NCI-H1092 treated with DMSO at 0.1 percent for 48 hours (cell line): ENCODE data around the gene SMIM9.
"Not testable (repeated sequence)": the region's sequence is repeated elsewhere in the genome, so short reads cannot be mapped to it uniquely, and the experiment has no call there.

Experiments
- DNase-seq: peaks from one replicate; lab custom pipeline; 2025; lab: John Stamatoyannopoulos, UW

Gene SMIM9

DNA sequence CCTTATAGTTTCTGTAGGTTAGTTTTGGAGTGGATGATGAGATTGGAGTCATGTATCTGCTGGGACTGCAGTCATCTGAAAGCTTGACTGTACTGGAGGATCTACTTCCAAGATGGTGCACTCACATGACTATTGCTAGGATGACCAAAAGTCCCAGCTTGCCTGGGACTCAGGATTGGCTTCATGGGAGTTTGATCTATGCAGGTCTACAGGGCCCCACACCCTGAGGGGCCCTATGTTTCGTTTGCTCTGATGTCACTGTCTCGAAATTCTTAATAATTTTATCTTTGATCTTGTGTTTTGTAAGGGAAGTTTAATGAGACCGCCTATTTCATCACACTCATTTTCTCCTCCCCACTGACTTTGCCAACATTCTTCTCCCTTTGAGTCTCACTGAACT, at the start of gene SMIM9:
SMIM9 (minus strand) TSS at position 101 of the 400 bp plus-strand sequence. CDS start 3,806 bp downstream, outside the sequence.
- no peak for DNase-seq

DNA sequence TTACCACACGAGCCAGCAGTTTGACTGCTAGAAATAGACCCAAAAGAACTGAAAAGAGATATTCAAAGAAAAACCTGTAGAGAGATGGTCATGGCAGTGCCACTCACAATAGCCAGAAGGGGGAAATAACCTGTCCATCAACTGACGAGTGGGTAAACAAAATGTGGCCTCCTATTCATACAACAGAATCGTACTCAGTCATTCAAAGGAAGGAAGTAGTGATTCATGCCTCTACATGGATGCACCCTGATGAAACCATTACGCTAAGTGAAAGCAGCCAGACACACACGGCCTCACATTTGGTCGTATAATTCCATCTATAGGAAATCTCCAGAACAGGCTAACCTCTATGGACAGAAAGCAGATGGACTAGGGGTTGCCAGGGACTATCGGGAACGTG, 49.6 kb upstream of the SMIM9 start:
- not testable (repeated sequence) for DNase-seq

DNA sequence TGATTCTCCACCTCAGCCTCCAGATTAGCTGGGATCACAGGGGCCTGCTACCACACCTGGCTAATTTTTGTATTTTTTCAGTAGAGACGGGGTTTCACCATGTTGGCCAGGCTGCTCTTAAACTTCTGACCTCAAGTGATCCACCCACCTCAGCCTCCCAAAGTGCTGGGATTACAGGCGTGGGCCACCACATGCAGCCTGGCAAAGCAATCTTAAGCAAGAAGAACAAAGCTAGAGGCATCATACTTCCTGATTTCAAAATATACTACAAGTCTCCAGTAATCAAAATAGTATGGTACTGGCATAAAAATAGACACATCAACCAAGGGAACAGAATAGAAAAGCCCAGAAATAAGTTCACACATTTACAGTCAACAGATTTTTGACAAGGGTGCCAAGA, 38.9 kb upstream of the SMIM9 start:
- DNase-seq: no peak

DNA sequence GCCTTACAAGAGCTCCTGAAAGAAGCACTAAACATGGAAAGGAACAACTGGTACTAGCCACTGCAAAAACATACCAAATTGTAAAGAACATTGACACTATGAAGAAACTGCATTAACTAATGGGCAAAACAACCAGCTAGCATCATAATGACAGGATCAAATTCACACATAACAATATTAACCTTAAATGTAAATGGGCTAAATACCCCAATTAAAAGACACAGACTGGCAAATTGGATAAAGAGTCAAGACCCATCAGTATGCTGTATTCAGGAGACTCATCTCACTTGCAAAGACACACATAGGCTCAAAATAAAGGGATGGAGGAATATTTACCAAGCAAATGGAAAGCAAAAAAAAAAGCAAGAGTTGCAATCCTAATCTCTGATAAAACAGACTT, 34.1 kb upstream of the SMIM9 start:
- not testable (repeated sequence) for DNase-seq

DNA sequence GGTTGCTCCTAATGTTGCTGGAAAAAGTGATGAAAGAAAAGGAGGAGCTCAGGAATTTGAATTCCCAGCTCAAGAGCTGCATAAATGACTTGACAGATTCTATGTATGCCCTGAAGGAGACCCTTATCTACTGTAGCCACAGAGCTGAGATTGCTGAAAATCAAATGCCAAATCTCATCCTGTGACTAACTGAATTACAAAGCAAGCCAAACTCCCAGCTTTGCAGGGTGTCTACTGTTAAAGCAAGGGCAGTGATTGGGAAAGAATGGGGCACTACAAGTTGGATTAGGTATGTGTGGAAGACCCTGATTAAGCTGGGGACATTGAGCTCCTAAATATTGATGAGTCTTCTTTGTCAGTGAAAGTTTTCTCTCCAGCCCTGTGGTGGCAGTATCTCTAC, 20.8 kb upstream of the SMIM9 start:
- DNase-seq: no peak

DNA sequence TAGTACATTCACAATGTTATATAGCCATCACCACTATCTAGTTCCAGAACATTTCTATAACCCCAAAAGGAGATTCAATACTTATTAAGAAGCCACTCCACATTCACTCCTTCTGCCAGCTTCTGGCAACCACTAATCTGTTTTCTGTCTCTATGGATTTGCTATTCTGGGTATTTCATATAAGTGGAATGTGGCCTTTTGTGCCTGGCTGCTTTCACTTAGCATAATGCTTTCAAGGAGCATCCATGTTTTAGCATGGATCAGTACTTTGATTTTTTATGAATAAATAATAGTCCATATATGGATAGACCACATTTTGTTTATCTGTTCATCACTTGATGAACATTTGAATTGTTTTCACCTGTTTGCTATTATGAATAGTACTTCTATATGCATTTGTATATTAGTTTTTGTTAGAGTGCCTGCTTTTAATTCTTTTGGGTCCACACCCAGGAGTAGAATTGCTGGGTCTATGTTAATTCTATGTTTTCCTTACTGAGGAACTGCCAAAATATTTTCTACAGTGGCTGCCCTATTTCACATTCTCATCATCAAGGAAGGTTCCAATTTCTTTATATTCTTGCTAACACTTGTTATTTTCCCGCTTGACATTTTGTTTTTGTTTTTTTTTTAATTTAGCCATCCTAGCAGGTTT, 16.6 kb upstream of the SMIM9 start:
- DNase-seq: no peak

DNA sequence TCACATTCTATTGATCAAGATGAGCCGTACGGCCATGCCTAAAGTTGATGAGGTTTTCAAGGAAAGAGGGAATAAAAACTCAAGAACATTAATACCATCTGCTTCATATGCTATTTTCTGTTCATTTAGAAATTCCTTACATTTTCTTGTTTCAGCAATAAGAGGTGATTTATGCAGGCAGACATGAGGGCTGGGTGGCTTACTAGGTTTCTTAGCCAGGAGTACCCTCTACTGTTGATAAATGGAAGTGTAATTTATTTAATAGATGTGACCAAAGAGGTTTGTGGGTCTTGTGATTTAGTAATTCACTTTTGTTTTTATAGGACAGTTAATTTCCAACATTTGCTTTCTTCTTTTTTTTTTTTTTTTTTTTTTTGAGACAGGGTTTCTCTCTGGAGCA, 6.4 kb upstream of the SMIM9 start:
- peak; percentile 56 for DNase-seq

DNA sequence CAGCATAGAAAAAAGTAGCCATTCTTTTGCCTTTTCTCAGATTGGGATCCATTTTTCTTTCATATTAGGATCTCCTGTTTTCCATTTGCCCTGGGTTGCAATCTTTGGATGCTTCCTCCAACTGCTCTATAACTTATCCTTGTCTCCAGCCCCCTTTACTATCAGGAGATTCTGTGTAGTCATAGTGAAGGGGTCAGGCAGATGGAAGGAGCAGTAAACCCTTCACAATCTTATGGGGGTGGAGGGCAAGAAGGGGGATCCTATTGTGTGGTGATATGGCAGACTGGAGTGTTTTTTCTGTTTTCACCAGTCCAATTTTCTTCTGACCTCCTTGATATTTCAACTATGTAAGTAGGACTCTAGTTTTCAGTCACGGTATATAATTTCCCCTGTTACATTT, 1.7 kb upstream of the SMIM9 start:
- no peak for DNase-seq

DNA sequence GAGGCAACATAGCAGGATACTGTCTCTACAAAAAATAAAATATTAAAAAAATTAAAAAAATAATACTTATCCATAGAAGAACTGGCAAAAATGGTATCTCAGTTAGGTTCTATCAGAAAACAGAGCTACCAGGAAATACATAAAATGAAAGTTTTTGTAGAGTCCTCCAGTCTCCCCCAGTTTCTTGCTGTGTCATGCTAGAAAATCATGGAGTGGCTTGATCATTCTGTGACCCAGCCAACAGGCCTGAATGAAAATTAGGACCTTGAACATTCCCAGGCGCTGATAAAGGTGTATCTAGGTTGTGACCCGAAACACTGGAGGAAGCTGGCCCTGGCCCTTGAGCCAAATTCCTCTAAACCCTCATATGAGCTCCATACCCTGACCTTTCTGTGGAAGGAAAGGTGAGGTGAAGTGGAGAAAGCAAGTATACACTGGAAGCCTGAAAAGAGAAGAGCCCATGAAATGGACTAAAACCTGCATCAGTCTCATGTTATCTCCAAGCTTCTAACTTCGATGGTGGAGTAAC, 652 bp downstream of the SMIM9 start:
- no peak for DNase-seq

DNA sequence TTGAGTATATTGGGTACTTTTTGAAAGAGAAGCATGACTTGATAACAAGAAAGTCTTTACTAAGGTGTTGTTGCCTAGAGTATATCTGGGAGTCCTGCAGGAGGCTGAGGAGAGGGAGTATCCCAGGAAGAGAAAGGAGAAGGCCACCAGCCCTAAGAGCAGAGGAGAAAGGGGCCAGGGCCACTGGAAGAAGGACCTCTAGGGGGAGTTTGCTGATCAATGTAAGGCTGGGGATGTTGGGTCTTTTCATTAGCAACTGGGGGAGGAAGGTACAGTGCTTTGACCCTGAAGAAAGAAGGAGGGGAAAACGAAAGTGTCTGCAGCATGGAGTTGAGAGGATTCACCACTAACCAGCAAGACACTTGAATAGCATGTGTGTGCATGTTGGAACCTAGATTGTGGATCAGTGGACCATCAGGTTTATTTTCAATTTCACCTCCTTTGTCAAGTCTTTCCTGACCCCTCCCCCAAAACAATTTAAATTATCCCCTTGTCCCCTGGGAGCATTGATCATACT, 4.5 kb downstream of the SMIM9 start:
- no peak for DNase-seq

DNA sequence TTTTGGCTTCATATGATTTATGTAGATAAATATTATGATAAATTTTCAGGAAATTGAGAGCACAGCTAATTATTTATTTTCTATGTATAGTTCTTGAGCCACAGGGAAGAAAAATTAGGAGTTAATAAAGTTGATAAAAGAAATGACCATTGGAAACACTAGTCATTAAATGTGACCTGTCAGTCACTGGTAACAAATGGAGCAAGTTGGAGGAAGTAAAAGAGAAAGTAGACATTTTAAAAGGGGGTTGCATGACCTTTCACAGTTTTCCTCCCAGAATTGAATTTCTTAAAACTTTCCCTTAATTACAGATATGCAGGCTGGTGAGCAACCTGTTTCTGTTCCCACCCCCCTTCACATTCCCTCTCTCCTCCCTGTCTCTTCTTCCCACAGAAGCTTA, 5.3 kb downstream of the SMIM9 start:
- no peak for DNase-seq

DNA sequence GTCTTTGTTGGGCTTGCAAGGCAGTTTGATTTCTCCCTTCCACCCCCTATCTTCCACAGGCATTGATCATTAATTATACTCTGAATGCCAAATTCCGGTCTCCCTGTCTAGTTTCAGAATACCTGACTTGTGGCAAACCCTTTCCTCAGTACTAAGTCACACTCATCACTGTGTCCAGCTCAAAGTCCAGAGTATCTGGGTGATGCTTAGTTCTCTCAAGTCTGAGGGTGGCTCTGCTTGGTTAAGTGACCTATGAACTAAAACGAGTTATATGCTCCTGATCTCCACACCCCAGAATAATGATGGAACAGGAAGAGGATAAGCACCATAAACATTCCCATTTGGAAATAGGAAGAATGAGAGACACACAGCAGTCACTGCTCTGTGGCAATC, 6.5 kb downstream of the SMIM9 start:
- no peak for DNase-seq

DNA sequence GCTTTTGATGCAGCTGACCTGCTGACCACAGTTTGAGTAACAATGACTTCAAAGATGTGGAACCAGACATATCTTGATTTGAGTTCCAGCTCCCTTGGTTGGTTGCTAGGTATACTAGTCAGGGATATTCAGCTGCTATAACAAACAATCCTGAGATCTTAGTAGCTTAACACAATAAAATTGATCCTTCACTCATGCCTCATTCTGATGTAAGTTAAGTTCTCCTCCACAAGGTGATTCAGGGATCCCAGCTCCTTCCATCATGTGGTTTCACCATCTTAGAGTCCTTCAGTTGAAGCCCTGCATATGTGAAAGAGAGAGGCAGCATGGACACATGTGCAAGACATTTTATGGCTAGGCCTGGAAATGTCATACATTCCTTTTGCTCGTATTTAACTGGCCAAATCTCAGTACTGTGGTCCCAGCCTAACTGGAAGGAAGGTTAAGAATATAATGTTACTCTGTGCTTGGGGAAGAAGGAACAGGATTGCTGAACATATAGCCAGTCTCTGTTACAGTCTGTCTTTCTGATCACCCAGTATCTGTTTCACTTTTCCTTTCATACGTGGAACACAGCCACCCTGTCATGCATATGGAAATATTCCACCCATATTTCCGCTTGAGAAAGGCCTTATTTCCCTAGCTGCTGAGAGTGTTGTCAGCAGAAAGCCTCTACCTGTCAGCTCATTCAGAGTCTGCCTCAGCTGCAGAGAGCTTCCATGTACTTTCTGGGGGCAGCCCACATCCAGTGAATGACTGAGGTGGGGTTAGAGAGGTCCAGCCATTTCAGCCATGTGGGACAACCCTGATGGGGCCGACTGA, 7.1 kb downstream of the SMIM9 start:
- no peak for DNase-seq

DNA sequence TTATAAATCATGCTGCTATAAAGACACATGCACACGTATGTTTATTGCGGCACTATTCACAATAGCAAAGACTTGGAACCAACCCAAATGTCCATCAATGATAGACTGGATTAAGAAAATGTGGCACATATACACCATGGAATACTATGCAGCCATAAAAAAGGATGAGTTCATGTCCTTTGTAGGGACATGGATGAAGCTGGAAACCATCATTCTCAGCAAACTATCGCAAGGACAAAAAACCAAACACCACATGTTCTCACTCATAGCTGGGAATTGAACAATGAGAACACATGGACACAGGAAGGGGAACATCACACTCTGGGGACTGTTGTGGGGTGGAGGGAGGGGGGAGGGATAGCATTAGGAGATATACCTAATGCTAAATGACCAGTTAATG, 8.9 kb downstream of the SMIM9 start:
- not testable (repeated sequence) for DNase-seq

DNA sequence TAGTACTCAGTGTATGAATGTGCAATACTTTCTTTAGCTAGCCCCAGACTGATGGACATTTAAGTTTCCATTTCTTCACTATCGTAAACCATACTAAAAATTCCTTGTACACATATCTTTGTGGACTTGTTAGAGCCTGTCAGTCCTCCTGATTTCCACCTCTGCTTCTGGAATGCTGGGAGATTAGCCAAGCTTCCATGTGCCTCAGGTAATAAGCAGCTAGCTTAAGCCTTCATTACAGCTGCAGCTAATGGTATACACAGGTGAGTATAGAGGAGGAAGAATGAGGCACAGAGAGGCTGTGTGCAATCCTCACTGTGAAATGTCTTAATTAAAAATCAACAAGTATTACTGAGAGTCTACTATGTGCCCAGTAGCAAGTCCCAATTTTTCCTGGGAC, 9.8 kb downstream of the SMIM9 start:
- DNase-seq: no peak

DNA sequence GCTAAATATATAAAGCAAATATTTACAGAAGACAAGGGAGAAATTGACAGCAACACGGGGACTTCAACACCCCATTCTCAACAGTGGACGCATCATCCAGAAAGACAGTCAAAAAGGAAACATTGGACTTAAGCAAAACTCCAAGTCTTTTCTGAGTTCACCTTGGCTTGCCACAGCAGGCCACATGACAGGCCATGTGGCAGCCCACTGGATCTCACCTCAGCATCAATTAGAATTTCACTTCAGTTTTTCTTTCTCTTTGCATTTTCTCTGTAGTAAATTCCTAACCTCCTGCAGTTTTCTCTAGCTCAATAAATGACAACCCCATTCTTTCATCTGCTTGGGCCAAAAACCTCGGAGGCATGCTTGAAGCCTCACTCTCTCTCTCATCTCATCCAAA, 12.4 kb downstream of the SMIM9 start:
- no peak for DNase-seq

DNA sequence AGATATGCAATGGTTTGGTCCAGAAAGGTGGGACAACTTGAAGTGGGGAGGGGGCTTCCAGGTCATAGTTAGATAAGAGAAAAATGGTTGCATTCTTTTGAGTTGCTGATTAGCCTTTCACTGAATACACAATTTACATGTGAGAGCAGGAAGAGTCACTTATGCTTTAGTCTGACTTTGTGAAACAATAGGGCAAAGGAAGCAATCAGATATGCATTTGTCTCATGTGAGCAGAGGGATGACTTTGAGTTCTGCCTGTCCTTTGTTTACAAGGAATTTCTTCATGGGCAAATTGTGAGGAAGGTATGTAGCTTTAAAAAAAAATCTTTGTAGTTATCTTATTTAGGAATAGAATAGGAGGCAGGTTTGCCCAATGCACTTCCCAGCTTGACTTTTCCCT, 12.9 kb downstream of the SMIM9 start:
- DNase-seq: no peak

DNA sequence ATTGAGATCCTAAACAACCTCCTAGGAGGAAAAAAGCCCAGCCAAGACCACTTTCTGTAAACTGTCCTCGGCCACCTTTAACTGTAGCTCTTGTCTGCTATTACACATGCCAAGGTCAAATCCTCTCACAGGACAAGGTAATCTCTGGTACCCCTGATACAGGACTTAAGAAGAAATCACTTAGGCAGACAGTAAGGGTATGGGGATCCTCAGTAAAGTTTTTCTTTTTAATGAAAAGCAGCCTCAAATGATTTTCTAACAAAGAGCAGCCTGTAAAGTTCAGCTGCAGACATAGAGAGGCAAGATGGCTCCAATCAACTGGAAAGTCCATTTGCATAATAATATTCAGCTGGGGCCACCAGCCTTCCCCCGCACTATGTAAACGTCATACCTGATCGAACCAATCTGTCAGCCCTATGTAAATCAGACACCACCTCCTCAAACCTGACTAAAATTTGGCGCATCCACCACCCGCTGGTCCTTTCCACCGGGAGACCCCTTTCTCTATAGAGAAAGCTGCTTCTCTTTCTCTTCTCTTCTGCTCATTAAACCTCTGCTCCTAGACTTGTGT, 14.6 kb downstream of the SMIM9 start:
- no peak for DNase-seq

DNA sequence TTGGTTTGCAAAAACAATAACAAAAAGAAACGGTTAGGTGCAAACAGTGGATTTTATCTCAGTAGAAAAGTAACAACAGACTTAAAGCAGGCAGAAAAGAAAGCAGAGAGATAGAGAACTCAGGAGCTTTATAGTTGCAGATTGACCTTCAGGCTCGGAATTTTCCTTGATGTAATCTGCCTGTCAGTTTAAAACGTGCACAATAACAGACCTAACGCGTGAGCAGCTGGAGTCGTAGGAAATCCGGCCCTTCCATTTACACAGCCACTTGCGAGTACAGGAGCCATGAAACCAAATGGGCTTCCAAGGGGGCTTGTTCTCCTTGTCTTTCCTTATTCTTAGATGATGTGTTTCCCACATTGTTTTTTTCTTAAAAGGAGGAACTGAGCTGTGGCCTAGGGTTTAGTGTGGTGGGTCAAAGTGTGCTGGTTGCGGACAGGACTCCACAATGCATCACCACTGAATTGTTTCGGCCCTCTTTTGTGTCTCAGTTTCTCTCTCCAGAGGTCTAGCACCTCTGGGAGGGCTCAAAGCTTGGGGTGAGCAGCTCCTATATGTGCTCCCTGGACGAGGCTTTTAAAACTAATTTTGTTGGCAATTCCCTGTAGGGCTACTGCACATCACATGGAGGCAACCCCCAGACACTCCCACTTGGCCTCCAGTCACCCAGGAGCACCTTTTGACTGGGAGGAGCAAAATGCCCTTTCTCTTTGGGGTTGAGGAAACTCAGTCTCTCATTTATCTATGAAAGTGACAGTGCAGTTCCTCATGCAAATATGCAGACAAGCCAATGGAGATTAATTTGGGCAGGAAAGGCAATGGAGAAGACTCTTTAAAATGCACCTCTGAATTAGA, 15.3 kb downstream of the SMIM9 start:
- no peak for DNase-seq

DNA sequence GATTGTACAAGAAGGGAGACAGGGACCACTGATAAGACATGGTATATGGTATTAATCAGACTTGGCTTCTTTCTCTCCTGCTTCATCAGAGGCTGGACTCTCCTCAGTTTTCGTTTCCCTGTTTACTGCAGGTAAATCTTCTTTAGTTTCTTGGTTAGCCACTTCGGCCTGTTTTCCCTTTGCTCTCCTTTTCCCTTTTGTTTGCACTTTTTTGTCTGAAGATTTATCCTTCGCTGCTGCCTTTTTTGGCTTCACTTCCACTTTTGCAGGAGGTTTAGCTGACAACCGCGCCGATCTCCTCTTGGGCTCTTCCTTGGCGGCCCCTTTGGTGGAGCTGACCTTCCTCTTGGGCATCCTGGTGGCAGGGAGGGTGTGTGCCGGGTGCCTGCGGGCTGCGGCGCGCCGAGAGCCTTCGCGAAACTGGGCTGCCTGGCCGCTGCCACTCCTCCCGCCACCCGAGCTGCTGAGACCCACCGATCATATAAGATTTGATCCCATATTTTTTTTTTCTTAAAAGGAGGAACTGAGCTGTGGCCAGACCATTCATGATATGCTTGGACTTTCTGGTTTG, 17.3 kb downstream of the SMIM9 start:
- DNase-seq: not testable (repeated sequence)

DNA sequence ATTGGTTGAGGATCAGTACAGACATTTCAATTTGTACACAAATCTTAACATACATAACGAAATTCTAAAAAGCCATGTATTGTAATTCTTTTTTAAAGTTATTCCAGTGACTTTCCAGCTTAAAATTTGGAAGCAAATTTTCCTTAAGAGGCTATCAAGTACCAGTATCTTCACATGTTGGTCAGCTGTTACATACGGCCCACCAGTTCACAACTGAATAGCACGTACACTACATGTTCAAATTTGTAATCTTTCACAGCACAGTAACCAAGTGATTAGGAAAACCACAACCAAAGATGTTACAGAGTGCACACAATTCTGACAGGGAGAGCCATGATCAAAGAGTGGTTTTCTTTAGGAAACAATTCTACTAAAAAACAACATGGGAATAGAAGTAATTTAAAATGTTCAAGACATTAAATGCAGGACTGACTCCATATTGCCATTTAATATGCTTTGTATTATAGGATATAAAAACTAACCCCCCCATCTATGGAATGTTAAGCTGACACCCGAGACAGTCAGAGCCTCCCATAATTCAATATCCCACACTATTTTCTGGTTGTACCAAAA, 18.1 kb downstream of the SMIM9 start:
- not testable (repeated sequence) for DNase-seq
